SK-N-SH treated with all-trans-retinoic acid at 6 μM for 48 hours (cell line): ENCODE measurements around the gene SPIRE2.

Experiments
- CSDC2 ChIP-seq: fragments of 250-450 bp; sonication (Bioruptor Pico); IDR thresholded peaks from 2 replicates; pipeline ENCODE4 v1.5.0; 2020; ENCODE audit warnings: mild to moderate bottlenecking, moderate library complexity
- RARB ChIP-seq: fragments of 250-450 bp; sonication (Bioruptor Pico); IDR thresholded peaks from 2 replicates; pipeline ENCODE4 v1.8.0; 2021; ENCODE audit warnings: mild to moderate bottlenecking, moderate library complexity
- ZFP3 ChIP-seq: fragments of 250-450 bp; sonication (Bioruptor Pico); IDR thresholded peaks from 2 replicates; pipeline ENCODE4 v1.5.0; 2020; ENCODE audit warnings: mild to moderate bottlenecking, moderate library complexity
- TF ChIP-seq, protein P1 (sequence below): fragments of 250-450 bp; sonication (Bioruptor Pico); IDR thresholded peaks from 2 replicates; pipeline ENCODE4 v1.8.0; 2021; ENCODE audit warnings: low read depth, mild to moderate bottlenecking, moderate library complexity, borderline replicate concordance

DNA sequence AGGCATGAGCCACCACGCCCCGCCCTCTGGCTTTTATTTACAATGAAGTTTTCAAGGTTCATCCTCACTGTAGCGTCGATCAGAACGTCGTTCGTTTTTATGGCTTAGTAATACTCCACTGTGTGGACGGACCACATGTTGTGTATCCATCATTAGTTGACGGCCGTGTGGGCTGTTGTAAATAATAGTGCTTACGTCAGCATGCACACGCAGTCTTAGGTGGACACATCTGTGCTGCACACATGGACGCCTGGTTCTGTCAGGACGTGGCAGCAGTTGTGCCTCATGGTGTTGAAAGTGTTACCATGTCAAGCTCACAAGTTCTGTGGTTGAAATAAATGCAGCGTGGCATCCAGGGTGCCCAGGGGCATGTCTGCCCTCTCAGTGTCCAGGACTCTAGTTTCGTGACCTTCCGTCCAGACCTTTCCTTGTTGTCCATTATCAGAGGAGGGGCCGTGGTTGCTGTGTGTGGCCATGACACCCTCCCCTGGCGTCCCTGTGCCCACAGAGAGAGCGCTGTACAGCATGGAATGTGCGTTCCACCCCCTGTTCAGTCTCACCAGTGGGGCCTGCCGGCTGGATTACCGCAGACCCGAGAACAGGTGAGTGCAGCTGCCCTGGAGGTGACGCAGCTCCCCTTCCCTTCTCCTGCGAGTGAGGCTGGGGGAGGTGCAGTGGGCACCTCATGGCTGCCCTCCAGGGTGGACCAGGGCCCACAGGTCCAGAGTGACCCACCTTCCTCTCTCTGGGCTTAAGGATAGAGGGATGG lies 67.4 kb downstream of the SPIRE2 start:
- TF ChIP-seq CSDC2 (CRISPR knock-in tag) (no peak), ZFP3 (CRISPR knock-in tag) (no peak), RARB (no peak)
- TF ChIP-seq, protein P1, sequence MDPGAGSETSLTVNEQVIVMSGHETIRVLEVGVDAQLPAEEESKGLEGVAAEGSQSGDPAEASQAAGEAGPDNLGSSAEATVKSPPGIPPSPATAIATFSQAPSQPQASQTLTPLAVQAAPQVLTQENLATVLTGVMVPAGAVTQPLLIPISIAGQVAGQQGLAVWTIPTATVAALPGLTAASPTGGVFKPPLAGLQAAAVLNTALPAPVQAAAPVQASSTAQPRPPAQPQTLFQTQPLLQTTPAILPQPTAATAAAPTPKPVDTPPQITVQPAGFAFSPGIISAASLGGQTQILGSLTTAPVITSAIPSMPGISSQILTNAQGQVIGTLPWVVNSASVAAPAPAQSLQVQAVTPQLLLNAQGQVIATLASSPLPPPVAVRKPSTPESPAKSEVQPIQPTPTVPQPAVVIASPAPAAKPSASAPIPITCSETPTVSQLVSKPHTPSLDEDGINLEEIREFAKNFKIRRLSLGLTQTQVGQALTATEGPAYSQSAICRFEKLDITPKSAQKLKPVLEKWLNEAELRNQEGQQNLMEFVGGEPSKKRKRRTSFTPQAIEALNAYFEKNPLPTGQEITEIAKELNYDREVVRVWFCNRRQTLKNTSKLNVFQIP (CRISPR knock-in tag): no peak
